HG03095 (cell line): Measurements from ENCODE around the gene MMP23B.

ENCODE experiments used
- ATAC-seq: cut with Tn5 transposase; IDR thresholded peaks from one replicate; pipeline ENCODE4 v1.9.1; 2021; ENCODE audit warnings: moderate library complexity; ENCODE audit not compliant: unreplicated experiment

Gene MMP23B

GRCh38 chr1:1618396-1619068 lies 13.4 kb upstream of the MMP23B start:
- ATAC-seq = no peak

- ATAC-seq = no peak
Observed at GRCh38 chr1:1619917-1620361, 12.0 kb upstream of the MMP23B start.

- no peak for ATAC-seq
Observed at GRCh38 chr1:1620433-1621139, 11.4 kb upstream of the MMP23B start.

GRCh38 chr1:1621173-1622009 lies 10.6 kb upstream of the MMP23B start:
- ATAC-seq = no peak

- ATAC-seq = no peak
Observed at GRCh38 chr1:1622010-1622787, 9.8 kb upstream of the MMP23B start.

GRCh38 chr1:1622788-1623094 lies 9.2 kb upstream of the MMP23B start:
- no peak for ATAC-seq

GRCh38 chr1:1623181-1623630 lies 8.8 kb upstream of the MMP23B start:
- no peak for ATAC-seq

GRCh38 chr1:1623631-1624442 lies 8.1 kb upstream of the MMP23B start:
- ATAC-seq = no peak

- no peak for ATAC-seq
Observed at GRCh38 chr1:1624443-1625403, 7.2 kb upstream of the MMP23B start.

GRCh38 chr1:1625404-1625775 lies 6.6 kb upstream of the MMP23B start:
- ATAC-seq = no peak

- ATAC-seq = no peak
Observed at GRCh38 chr1:1625824-1626206, 6.2 kb upstream of the MMP23B start.

GRCh38 chr1:1626207-1627141 lies 5.5 kb upstream of the MMP23B start:
- no peak for ATAC-seq

GRCh38 chr1:1627261-1627828 lies 4.6 kb upstream of the MMP23B start:
- no peak for ATAC-seq

GRCh38 chr1:1627829-1628753 lies 3.9 kb upstream of the MMP23B start:
- no peak for ATAC-seq

- ATAC-seq = no peak
Observed at GRCh38 chr1:1628754-1629429, 3.1 kb upstream of the MMP23B start.
